ENCODE measurements around the gene LENEP. TPM values are rescaled to one million over a fixed set of nuclear protein-coding genes. Genes with fewer than 3 reads are reported as not detected.

Gene LENEP
- total RNA-seq, 1 donor from 2014 or later = not detected

DNA sequence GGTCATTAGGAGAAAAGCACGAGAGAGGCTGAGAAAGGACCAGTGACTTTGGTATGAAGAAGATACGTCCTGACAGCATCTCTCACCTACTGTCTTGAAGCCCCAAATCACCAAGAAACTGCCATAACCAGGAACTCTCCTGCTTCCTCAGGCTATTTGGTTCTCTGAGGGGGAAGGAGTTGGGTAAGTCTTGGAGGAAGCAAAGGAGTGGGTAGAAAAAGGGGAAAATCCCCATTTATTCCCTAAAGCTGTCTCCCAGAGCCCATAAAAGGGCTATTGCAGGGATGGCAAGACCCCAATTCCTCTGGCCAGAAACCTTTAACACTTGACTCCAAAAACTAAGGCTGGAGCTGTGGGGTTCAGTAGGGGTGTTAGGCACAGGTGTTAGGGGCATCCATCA is 35.4 kb upstream of the LENEP start:
- no peak overlapping the region for H3K4me3 ChIP-seq
- no peak overlapping the region for H3K27ac ChIP-seq
- intact Hi-C loops (cut with DNase I) = no loop called here
- H3K27me3 ChIP-seq (ENCODE audit: low read depth) = no peaks in the 10 kb centered on the region
- peaks cover 54% of the 10 kb centered on the region for H3K4me1 ChIP-seq
- no peak for DNase-seq
- H3K36me3 ChIP-seq = peaks cover 24% of the 10 kb centered on the region
- H3K9me3 ChIP-seq = no peaks in the 10 kb centered on the region
- ATAC-seq = no peak
- TF ChIP-seq, protein P1, sequence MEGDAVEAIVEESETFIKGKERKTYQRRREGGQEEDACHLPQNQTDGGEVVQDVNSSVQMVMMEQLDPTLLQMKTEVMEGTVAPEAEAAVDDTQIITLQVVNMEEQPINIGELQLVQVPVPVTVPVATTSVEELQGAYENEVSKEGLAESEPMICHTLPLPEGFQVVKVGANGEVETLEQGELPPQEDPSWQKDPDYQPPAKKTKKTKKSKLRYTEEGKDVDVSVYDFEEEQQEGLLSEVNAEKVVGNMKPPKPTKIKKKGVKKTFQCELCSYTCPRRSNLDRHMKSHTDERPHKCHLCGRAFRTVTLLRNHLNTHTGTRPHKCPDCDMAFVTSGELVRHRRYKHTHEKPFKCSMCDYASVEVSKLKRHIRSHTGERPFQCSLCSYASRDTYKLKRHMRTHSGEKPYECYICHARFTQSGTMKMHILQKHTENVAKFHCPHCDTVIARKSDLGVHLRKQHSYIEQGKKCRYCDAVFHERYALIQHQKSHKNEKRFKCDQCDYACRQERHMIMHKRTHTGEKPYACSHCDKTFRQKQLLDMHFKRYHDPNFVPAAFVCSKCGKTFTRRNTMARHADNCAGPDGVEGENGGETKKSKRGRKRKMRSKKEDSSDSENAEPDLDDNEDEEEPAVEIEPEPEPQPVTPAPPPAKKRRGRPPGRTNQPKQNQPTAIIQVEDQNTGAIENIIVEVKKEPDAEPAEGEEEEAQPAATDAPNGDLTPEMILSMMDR (IDR thresholded peaks at IDR 0.05) = no peak

GRCh38 chr1:154958681-154959425 is 34.5 kb upstream of the LENEP start:
- H3K36me3 ChIP-seq = peaks cover 32% of the 10 kb centered on the region
- ATAC-seq = no peak
- TF ChIP-seq, protein P1 (IDR thresholded peaks at IDR 0.05) = no peak
- no peaks in the 10 kb centered on the region for H3K27me3 ChIP-seq (ENCODE audit: low read depth)
- no peak overlapping the region for H3K4me3 ChIP-seq
- DNase-seq = no peak
- no peak overlapping the region for H3K27ac ChIP-seq
- H3K9me3 ChIP-seq = no peaks in the 10 kb centered on the region
- intact Hi-C loops (cut with DNase I) = no loop called here
- H3K4me1 ChIP-seq = peaks cover 51% of the 10 kb centered on the region

DNA sequence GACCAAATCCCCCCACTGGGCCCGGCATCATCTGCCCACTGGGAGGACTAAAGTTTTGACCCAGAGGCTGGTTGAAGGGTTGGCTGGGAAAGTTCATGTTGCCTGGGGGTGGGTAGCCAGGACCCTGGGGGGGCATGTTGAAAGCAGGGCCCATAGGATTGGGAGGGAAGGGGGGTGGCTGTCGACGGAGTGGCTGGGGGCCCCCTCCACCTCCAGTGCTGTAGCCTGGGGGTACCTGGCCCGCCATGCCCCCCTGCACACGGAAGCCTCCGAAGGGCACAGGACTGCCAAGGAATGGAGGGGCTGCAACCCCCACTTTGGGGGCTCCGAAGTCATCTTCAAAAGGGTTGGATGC is 34.0 kb upstream of the LENEP start:
- H3K36me3 ChIP-seq = peaks cover 37% of the 10 kb centered on the region
- no peak overlapping the region for H3K4me3 ChIP-seq
- H3K9me3 ChIP-seq = no peaks in the 10 kb centered on the region
- H3K4me1 ChIP-seq = peaks cover 45% of the 10 kb centered on the region
- ATAC-seq (no peak), DNase-seq (no peak)
- intact Hi-C loops (cut with DNase I) = no loop called here
- TF ChIP-seq, protein P1 (IDR thresholded peaks at IDR 0.05) = no peak
- H3K27me3 ChIP-seq (ENCODE audit: low read depth) = no peaks in the 10 kb centered on the region
- H3K27ac ChIP-seq = no peak overlapping the region

- H3K27me3 ChIP-seq (ENCODE audit: low read depth) = no peaks in the 10 kb centered on the region
- no peaks in the 10 kb centered on the region for H3K9me3 ChIP-seq
- H3K36me3 ChIP-seq = peaks cover 49% of the 10 kb centered on the region
- peak overlapping the region; percentile 98 for H3K27ac ChIP-seq
- H3K4me1 ChIP-seq = peaks cover 34% of the 10 kb centered on the region
- TF ChIP-seq, protein P1 (IDR thresholded peaks at IDR 0.05) = no peak
- intact Hi-C loops (cut with DNase I) = no loop called here
- no peak for ATAC-seq
- DNase-seq = no peak
- H3K4me3 ChIP-seq = peak overlapping the region; percentile 88
Observed at GRCh38 chr1:154960446-154961136, 32.8 kb upstream of the LENEP start.

GRCh38 chr1:154961207-154962155 is 31.9 kb upstream of the LENEP start, which contains the start of gene PYGO2:
Gene PYGO2 (minus strand): TSS chr1:154961782. CDS start chr1:154961576, 206 bp downstream.
- ATAC-seq (peak; percentile 91 to 94), DNase-seq (peak; percentile 88)
- Histone ChIP-seq H3K27ac (peak within 1 kb of the TSS; percentile 98), H3K4me3 (peak within 1 kb of the TSS; percentile 88), H3K27me3 (ENCODE audit: low read depth) (no peaks in the 10 kb centered on the region), H3K9me3 (no peaks in the 10 kb centered on the region), H3K36me3 (peaks cover 58% of the 10 kb centered on the region), H3K4me1 (peaks cover 32% of the 10 kb centered on the region)
- TF ChIP-seq, protein P1 (IDR thresholded peaks at IDR 0.05) = peak; percentile 54
- intact Hi-C loops (cut with DNase I) = no loop called here

Measured in lower lobe of right lung (tissue), 2 donors.